Fibroblast of the aortic adventitia (primary cell): ENCODE data around the gene ROMO1. TPM values are rescaled to one million over a fixed set of nuclear protein-coding genes. Genes with fewer than 3 reads are reported as not detected.

ENCODE experiments used
- DNase-seq: peaks from one replicate; pipeline ENCODE4 v3.0.0-alpha.2; 2010; ENCODE audit warnings: low read depth
- H3K4me3 ChIP-seq: 2 replicates; pipeline ENCODE4 v1.5.1; 2011; ENCODE audit warnings: low read depth, mild to moderate bottlenecking, control low read depth, low read length, moderate library complexity
- total RNA-seq: library from RNA; depleted of rRNA; stranded (reverse); fragments of >200 nt; gene quantifications from 2 replicates; pipeline ENCODE4 v1.2.3, GENCODE V29; 2012; ENCODE audit warnings: low replicate concordance
- TF ChIP-seq, protein P1 (sequence below): IDR thresholded peaks from 2 replicates; pipeline ENCODE4 v1.5.1; 2011; ENCODE audit warnings: mild to moderate bottlenecking, low read length, control low read depth, inconsistent platforms; ENCODE audit not compliant: insufficient read depth

ROMO1 gene
- total RNA-seq, 1 donor, result 164 TPM

DNA sequence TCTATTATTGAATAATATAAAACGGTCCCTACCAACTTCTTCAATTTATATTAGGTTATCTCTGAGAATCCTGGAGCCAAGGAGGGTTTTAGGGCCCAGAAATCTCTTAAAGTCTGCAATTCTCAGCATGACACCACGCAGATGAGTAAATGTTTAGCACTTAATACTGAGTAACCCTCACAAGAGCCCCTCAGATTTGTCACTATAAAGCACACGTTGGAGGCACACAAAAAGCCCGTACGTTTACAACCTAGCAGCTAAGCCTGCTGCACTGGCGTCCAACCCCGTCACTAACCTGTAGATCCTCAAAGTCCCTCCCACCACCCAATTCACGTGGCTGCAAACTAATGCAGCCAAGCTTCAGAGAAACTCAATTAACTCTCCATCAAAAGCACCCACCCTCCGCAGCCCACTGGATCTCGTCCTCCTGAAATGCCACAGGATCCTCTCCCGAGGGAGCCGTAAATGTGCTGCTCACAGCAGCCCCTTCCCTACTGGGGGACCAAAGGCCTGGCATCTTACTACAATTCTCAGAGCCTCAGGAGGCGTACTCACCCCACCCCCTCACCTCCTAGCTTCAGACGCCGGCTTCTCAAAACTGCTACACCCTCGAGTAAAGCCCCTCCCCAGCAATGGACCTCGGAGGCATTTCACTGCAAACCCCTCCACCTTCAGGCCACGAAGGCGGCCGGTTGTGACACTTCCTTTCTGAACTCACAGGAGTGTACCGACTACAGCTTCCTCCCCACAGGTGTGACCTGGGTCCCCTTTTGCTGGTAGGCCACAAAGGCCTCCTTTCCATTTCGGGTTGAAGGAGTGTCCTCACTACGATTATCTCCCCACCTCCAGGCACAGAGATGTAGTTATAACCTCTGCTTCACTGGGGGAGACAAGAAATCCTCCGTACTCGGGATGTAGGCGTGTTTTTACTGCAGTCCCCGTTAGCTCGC is 35.4 kb upstream of the ROMO1 start:
- TF ChIP-seq, protein P1, sequence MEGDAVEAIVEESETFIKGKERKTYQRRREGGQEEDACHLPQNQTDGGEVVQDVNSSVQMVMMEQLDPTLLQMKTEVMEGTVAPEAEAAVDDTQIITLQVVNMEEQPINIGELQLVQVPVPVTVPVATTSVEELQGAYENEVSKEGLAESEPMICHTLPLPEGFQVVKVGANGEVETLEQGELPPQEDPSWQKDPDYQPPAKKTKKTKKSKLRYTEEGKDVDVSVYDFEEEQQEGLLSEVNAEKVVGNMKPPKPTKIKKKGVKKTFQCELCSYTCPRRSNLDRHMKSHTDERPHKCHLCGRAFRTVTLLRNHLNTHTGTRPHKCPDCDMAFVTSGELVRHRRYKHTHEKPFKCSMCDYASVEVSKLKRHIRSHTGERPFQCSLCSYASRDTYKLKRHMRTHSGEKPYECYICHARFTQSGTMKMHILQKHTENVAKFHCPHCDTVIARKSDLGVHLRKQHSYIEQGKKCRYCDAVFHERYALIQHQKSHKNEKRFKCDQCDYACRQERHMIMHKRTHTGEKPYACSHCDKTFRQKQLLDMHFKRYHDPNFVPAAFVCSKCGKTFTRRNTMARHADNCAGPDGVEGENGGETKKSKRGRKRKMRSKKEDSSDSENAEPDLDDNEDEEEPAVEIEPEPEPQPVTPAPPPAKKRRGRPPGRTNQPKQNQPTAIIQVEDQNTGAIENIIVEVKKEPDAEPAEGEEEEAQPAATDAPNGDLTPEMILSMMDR, result no peak
- no peak for DNase-seq
- peak overlapping the region; percentile 99 for H3K4me3 ChIP-seq

DNA sequence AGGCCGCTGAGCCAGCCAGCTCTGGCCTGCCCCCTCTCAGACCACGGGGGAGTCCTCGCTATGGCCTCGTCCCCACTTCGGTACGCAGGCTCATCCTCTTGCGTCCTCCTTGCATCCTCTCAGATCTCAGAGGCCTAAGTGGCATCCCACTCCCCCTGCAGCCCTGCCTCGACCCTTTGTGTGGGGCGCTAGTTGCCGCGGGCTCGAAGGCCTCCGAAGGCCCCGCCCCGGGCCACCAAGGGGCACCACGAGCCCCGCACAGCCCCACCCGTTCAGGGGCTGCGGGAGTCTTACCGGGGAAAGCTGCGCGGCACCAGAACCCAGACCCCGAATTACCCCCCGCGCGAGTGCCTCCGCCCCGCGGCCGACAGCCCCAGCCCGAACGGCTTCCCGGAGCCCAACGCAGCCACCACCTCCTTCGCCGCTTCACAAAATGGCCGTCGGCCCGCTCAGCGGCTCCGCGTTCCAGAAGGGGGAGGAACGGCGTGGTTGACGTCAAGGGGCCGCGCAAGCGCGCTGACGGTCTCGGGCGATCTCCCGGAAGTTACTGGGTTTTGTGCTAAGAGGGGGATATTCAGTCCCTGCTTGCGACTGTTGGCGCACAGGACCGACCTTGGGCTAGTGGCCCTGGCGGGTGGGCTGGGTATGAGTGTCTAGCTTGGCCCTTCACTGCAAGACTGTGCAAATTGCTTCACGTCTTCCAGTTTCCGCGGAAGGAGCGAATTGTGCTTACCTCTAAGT is 34.6 kb upstream of the ROMO1 start, which contains the start of the genes CPNE1 and RBM12:
Gene CPNE1 (minus strand): TSS at position 435 of the 741 bp plus-strand sequence. CDS start 31,977 bp downstream, outside the sequence.
Gene RBM12 (minus strand): TSS at position 435 of the 741 bp plus-strand sequence. CDS start 9,578 bp downstream, outside the sequence.
- H3K4me3 ChIP-seq, result peak within 1 kb of the TSS; percentile 99
- TF ChIP-seq, protein P1, result no peak
- peak; percentile 93 for DNase-seq

DNA sequence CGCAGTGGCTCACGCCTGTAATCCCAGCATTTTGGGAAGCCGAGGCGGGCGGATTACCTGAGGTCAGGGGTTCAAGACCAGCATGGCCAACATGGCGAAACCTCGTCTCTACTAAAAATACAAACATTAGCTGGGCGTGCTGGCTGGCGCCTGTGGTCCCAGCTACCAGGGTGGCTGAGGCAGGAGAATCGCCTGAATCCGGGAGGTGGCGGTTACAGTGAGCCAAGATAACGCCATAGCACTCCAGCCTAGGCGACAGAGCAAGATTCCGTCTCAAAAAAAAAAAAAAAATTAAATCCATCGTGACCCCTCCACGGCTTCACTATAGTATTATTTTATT is 33.3 kb upstream of the ROMO1 start:
- DNase-seq, result no peak
- H3K4me3 ChIP-seq, result no peak overlapping the region
- TF ChIP-seq, protein P1, result no peak

GRCh38 chr20:35669221-35669620 is 30.0 kb upstream of the ROMO1 start:
- no peak for DNase-seq
- H3K4me3 ChIP-seq, result no peak overlapping the region
- TF ChIP-seq, protein P1, result no peak

- no peak for DNase-seq
- H3K4me3 ChIP-seq, result no peak overlapping the region
- TF ChIP-seq, protein P1, result no peak
These were observed 29.5 kb upstream of the ROMO1 start for GRCh38 chr20:35669681-35670080.

- no peak for DNase-seq
- TF ChIP-seq, protein P1, result no peak
- no peak overlapping the region for H3K4me3 ChIP-seq
These were observed 25.3 kb upstream of the ROMO1 start for GRCh38 chr20:35673884-35674283.
